ENCODE data around the gene GNB1L. TPM values are rescaled to one million over a fixed set of nuclear protein-coding genes. Genes with fewer than 3 reads are reported as not detected.

GNB1L gene
- total and polyA plus RNA-seq, 9 of the 15 experiments (the other 6 are each of a cell fraction or from before 2014, with no cell fraction given): 0.56 to 50.5 (median 10.2) TPM

GRCh38 chr22:19855504-19856409 is 1.1 kb upstream of the GNB1L start (continued):
- TF ChIP-seq, protein P1, sequence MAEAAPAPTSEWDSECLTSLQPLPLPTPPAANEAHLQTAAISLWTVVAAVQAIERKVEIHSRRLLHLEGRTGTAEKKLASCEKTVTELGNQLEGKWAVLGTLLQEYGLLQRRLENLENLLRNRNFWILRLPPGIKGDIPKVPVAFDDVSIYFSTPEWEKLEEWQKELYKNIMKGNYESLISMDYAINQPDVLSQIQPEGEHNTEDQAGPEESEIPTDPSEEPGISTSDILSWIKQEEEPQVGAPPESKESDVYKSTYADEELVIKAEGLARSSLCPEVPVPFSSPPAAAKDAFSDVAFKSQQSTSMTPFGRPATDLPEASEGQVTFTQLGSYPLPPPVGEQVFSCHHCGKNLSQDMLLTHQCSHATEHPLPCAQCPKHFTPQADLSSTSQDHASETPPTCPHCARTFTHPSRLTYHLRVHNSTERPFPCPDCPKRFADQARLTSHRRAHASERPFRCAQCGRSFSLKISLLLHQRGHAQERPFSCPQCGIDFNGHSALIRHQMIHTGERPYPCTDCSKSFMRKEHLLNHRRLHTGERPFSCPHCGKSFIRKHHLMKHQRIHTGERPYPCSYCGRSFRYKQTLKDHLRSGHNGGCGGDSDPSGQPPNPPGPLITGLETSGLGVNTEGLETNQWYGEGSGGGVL (CRISPR knock-in tag; IDR thresholded peaks at IDR 0.05): no peak
- TF ChIP-seq, protein P2, sequence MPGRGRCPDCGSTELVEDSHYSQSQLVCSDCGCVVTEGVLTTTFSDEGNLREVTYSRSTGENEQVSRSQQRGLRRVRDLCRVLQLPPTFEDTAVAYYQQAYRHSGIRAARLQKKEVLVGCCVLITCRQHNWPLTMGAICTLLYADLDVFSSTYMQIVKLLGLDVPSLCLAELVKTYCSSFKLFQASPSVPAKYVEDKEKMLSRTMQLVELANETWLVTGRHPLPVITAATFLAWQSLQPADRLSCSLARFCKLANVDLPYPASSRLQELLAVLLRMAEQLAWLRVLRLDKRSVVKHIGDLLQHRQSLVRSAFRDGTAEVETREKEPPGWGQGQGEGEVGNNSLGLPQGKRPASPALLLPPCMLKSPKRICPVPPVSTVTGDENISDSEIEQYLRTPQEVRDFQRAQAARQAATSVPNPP (IDR thresholded peaks at IDR 0.05; ENCODE audit: borderline replicate concordance, insufficient read depth, insufficient read length): no peak
- TF ChIP-seq, protein P3, sequence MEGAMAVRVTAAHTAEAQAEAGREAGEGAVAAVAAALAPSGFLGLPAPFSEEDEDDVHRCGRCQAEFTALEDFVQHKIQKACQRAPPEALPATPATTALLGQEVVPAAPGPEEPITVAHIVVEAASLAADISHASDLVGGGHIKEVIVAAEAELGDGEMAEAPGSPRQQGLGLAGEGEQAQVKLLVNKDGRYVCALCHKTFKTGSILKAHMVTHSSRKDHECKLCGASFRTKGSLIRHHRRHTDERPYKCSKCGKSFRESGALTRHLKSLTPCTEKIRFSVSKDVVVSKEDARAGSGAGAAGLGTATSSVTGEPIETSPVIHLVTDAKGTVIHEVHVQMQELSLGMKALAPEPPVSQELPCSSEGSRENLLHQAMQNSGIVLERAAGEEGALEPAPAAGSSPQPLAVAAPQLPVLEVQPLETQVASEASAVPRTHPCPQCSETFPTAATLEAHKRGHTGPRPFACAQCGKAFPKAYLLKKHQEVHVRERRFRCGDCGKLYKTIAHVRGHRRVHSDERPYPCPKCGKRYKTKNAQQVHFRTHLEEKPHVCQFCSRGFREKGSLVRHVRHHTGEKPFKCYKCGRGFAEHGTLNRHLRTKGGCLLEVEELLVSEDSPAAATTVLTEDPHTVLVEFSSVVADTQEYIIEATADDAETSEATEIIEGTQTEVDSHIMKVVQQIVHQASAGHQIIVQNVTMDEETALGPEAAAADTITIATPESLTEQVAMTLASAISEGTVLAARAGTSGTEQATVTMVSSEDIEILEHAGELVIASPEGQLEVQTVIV (CRISPR knock-in tag; IDR thresholded peaks at IDR 0.05; ENCODE audit: borderline replicate concordance): no peak
- TF ChIP-seq, protein P4, sequence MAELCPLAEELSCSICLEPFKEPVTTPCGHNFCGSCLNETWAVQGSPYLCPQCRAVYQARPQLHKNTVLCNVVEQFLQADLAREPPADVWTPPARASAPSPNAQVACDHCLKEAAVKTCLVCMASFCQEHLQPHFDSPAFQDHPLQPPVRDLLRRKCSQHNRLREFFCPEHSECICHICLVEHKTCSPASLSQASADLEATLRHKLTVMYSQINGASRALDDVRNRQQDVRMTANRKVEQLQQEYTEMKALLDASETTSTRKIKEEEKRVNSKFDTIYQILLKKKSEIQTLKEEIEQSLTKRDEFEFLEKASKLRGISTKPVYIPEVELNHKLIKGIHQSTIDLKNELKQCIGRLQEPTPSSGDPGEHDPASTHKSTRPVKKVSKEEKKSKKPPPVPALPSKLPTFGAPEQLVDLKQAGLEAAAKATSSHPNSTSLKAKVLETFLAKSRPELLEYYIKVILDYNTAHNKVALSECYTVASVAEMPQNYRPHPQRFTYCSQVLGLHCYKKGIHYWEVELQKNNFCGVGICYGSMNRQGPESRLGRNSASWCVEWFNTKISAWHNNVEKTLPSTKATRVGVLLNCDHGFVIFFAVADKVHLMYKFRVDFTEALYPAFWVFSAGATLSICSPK (IDR thresholded peaks at IDR 0.05; ENCODE audit: borderline replicate concordance): no peak
- TF ChIP-seq ZNF174 (CRISPR knock-in tag; IDR thresholded peaks at IDR 0.05) (no peak), ZNF586 (CRISPR knock-in tag; conservative IDR thresholded peaks at IDR 0.05) (0 out of 2 replicates have a peak, but pooled peaks have one; percentile 9), CHD4 (IDR thresholded peaks at IDR 0.05; ENCODE audit: insufficient read depth, insufficient replicate concordance, low read depth, low read length, poor library complexity, severe bottlenecking) (peak; percentile 88), DEAF1 (CRISPR knock-in tag; IDR thresholded peaks at IDR 0.05) (0 out of 2 replicates have a peak, but pooled peaks have one; percentile 30), TEAD1 (CRISPR knock-in tag; IDR thresholded peaks at IDR 0.05) (peak in 1 of 2 experiments; percentile 15; a peak in 1 of 4 replicates), KDM2B (CRISPR knock-in tag; IDR thresholded peaks at IDR 0.05) (no peak), ZNF133 (CRISPR knock-in tag; IDR thresholded peaks at IDR 0.05) (peak; percentile 80)
- TF ChIP-seq, protein P5, sequence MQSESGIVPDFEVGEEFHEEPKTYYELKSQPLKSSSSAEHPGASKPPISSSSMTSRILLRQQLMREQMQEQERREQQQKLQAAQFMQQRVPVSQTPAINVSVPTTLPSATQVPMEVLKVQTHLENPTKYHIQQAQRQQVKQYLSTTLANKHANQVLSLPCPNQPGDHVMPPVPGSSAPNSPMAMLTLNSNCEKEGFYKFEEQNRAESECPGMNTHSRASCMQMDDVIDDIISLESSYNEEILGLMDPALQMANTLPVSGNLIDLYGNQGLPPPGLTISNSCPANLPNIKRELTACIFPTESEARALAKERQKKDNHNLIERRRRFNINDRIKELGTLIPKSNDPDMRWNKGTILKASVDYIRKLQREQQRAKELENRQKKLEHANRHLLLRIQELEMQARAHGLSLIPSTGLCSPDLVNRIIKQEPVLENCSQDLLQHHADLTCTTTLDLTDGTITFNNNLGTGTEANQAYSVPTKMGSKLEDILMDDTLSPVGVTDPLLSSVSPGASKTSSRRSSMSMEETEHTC (IDR thresholded peaks at IDR 0.05): no peak
